ENCODE results near the gene PLB1.

PLB1 gene

GRCh38 chr2:28495551-28496250 lies at the start of gene PLB1:
TSS of gene PLB1 (plus strand) at chr2:28496060. CDS start at chr2:28496115, 55 bp downstream.
- DNase-seq, result no peak

- no peak for DNase-seq
These were observed 49.3 kb upstream of the PLB1 start for GRCh38 chr2:28446531-28446930.

GRCh38 chr2:28447086-28447485 lies 48.8 kb upstream of the PLB1 start:
- no peak for DNase-seq

GRCh38 chr2:28447943-28448792 lies 47.7 kb upstream of the PLB1 start:
- no peak for DNase-seq

- DNase-seq, result no peak
These were observed 47.1 kb upstream of the PLB1 start for GRCh38 chr2:28448793-28449100.

- DNase-seq, result no peak
These were observed 46.8 kb upstream of the PLB1 start for GRCh38 chr2:28449126-28449487.

- DNase-seq, result no peak
These were observed 46.1 kb upstream of the PLB1 start for GRCh38 chr2:28449488-28450395.

- DNase-seq, result no peak
These were observed 44.8 kb upstream of the PLB1 start for GRCh38 chr2:28450901-28451565.

GRCh38 chr2:28451793-28452533 lies 43.9 kb upstream of the PLB1 start:
- DNase-seq, result no peak

- peak in 27 of 58 donors; percentile 3 to 64 (median 15) for DNase-seq
These were observed 43.3 kb upstream of the PLB1 start for GRCh38 chr2:28452534-28453081.

GRCh38 chr2:28453396-28453795 lies 42.5 kb upstream of the PLB1 start:
- no peak for DNase-seq

GRCh38 chr2:28454016-28454930 lies 41.6 kb upstream of the PLB1 start:
- no peak for DNase-seq

GRCh38 chr2:28457237-28457636 lies 38.6 kb upstream of the PLB1 start:
- DNase-seq, result no peak

GRCh38 chr2:28461056-28461455 lies 34.8 kb upstream of the PLB1 start:
- no peak for DNase-seq

GRCh38 chr2:28462122-28462521 lies 33.7 kb upstream of the PLB1 start:
- no peak for DNase-seq

GRCh38 chr2:28463211-28463816 lies 32.5 kb upstream of the PLB1 start:
- DNase-seq, result no peak

GRCh38 chr2:28463893-28464292 lies 32.0 kb upstream of the PLB1 start:
- no peak for DNase-seq

- DNase-seq, result no peak
These were observed 30.5 kb upstream of the PLB1 start for GRCh38 chr2:28465148-28465885.

Data from anterior cingulate cortex (tissue), 58 donors.